GM20000 (cell line): Measurements from ENCODE around the gene SEZ6.

Source experiments
- DNase-seq: peaks from one replicate; pipeline ENCODE4 v3.0.0; 2012; ENCODE audit warnings: low spot score
- TF ChIP-seq, protein P1 (sequence below): IDR thresholded peaks from 2 replicates; pipeline ENCODE4 v1.5.1; 2012; ENCODE audit warnings: mild to moderate bottlenecking, control low read depth; ENCODE audit errors: extremely low read depth, missing control alignments

The SEZ6 gene

DNA sequence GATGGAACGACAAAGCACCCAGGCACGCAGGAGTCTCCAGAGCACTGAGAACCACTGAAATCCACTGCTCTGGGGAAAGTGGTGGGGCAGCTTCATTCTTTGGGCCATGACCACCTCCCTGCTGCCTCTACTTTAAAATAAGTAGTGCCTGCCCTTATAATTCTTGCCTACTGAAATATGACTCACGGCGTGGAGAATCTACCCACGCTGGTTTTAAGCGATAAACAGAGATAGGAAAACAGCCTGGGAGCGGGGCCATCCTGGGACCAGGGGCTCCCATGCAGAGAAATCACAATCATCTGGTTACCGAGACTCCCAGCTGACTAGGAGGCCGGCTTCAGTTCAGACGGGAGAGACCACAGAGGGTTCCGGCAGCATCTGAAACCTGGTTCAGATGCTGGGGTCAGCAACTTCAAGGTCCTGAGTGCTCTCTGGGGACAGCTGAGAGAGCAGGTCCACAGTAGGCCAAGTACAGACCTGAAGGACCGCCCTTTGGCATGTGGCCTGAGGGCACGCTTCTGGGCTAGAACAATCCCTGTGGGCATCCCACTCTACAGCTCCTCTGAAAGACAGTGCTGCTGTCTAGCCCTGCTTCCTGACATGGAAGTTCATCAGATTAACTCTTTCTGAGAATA is 94.3 kb downstream of the SEZ6 start:
- TF ChIP-seq, protein P1, sequence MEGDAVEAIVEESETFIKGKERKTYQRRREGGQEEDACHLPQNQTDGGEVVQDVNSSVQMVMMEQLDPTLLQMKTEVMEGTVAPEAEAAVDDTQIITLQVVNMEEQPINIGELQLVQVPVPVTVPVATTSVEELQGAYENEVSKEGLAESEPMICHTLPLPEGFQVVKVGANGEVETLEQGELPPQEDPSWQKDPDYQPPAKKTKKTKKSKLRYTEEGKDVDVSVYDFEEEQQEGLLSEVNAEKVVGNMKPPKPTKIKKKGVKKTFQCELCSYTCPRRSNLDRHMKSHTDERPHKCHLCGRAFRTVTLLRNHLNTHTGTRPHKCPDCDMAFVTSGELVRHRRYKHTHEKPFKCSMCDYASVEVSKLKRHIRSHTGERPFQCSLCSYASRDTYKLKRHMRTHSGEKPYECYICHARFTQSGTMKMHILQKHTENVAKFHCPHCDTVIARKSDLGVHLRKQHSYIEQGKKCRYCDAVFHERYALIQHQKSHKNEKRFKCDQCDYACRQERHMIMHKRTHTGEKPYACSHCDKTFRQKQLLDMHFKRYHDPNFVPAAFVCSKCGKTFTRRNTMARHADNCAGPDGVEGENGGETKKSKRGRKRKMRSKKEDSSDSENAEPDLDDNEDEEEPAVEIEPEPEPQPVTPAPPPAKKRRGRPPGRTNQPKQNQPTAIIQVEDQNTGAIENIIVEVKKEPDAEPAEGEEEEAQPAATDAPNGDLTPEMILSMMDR, result no peak
- DNase-seq, result no peak

DNA sequence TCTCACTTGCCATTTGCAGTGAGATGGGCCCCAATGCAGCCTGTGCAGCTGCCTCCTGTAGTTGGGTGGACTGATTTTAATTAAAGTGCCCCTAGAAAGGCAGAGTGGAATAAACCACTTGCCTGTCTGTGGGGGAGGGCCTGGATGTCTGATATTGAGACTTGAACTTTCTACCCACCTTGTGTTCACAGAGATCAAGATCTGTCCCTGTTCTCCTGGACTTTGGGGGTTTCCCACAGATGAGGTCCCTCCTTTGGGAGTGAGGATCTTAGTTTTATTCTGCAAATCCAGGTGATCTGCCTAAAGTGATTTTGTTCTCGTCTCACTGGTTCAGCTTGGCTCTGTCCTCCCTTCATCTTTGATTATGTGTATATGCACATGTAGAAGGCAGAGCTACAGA is 95.3 kb downstream of the SEZ6 start:
- TF ChIP-seq, protein P1, result no peak
- DNase-seq, result no peak

DNA sequence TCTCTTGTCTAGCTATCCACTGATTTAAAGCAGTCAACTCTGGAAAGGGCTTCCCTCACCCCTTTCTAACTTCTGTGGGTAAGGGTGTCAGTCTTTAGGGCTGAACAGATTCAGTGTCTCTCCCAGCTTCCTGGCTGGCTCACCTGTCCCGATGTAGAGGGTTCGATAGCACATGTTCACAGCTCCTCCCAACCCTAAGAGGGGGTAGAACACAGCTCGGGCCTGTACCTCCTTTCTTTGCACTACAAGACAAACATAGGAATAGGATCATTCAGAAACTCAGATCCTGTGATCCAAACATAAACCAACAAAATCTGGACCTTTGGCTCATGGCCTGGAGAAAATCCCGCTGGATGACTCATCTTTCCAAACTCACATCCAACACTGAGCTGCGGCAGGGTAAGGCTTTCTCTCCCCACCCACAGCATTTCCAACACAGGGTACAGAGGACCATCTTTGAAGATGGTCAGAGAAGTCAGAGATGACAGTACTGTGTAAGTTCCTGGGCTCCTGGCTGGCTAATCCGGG is 97.1 kb downstream of the SEZ6 start:
- no peak for DNase-seq
- TF ChIP-seq, protein P1, result no peak

DNA sequence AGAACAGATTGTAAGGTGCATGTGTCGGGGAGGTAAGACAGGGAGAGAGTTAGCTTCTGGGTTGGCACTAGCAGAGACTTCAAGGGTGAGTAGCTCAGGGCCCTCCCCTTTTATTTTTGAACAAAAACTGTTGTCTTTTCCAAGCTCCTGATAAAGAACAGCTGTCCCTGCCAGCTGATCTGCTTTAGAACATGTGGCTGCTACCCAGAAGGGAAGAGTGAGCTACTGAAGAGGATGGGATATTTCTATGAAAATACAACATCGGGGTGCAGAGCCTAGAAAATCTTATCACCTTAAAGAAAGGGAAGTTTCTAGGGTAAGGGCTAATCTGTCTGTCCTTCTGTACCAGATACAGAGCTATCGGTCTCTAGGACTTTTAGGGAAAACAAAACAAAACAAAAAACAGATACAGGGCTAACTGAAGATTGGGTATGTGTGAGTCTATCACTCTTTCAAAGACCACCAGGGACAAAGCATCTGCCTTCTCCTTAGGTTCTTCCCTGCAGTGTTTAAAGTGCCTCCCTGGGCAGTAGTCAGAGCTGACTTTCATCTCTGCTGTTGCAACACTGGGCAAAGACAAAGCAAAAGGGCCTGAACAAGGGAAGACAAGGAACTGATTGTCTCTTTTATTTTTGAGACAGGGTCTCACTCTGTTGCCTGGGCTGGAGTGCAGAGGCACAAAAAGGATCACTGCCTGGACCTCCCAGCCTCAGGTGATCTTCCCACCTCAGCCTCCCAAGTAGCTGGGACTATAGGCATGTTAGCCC is 97.9 kb downstream of the SEZ6 start:
- no peak for DNase-seq
- TF ChIP-seq, protein P1, result no peak

DNA sequence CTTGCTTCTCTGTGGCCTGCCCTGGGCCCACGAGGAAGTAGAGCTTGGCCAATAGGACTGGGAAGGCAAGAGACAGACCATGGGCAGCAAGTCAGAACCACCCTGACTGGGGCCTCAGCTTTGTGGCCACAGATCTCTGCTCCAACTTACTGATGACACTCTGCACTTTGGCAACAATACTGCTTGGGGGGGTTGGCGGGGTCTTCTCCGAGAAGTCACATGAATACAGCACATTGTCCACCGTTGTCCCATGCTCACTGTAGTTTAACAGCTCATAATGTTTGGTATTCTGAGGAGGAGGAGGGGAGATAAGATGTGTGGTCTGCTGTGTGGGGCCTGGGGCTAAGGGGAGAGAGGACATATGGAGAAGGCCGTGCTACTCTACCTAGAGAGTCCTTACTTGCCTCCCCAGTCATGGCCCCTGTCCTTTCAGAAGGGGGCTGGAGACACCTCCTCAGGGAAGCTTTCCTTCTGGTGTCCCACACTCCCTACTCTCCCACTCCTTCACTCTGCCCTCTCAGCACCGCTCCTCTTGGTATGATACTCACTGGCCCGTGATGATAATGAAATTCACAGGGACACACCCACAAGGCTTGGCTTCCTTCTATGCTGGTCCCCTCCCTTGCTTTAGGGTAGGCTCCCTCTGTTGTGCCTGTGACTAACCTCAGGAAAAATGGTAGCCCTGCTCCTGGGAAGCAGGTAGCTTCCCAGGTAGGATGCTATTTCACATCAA is 99.0 kb downstream of the SEZ6 start:
- TF ChIP-seq, protein P1, result no peak
- DNase-seq, result no peak

DNA sequence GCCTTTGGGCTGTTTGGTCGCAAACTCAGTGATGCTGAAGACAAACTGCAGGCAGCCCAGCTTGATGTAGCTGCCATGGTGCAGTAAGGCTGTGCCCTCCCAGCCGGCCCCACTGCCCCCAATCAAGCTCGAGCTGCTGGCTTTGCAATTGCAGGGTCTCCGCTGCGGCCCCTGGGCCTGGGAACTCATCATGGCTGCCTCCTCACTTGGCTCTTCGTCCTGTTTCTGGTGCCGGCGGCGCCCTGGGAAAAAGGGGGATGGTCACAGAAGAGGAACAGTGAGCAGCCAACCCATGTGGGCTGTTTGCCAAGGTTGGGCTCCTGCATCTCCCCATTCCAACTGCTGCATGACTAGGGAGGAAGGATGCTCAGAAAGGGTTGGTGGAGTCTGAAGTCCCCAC is 99.6 kb downstream of the SEZ6 start:
- TF ChIP-seq, protein P1, result no peak
- DNase-seq, result no peak
